VCaP (cell line): ENCODE results near the gene B3GALT5.

ENCODE experiments used
- H3K27ac ChIP-seq: fragments of 450-650 bp; 2 replicates; pipeline ENCODE4 v1.5.1; 2017
- CTCF ChIP-seq: fragments of 450-650 bp; conservative IDR thresholded peaks from 2 replicates; pipeline ENCODE4 v1.5.1; 2017; ENCODE audit warnings: mild to moderate bottlenecking, moderate library complexity

Gene B3GALT5

GRCh38 chr21:39669485-39669884 is 56.7 kb downstream of the B3GALT5 start:
- no peak for TF ChIP-seq CTCF
- H3K27ac ChIP-seq, result no peak overlapping the region

- no peak for TF ChIP-seq CTCF
- no peak overlapping the region for H3K27ac ChIP-seq
Observed at GRCh38 chr21:39669976-39670661, 57.4 kb downstream of the B3GALT5 start.

- TF ChIP-seq CTCF, result no peak
- H3K27ac ChIP-seq, result no peak overlapping the region
Observed at GRCh38 chr21:39670701-39671100, 58.0 kb downstream of the B3GALT5 start.

- no peak overlapping the region for H3K27ac ChIP-seq
- TF ChIP-seq CTCF, result no peak
Observed at GRCh38 chr21:39671986-39672385, 59.2 kb downstream of the B3GALT5 start.

GRCh38 chr21:39673163-39673562 is 60.4 kb downstream of the B3GALT5 start:
- TF ChIP-seq CTCF, result no peak
- H3K27ac ChIP-seq, result no peak overlapping the region

GRCh38 chr21:39673736-39674135 is 61.0 kb downstream of the B3GALT5 start:
- no peak for TF ChIP-seq CTCF
- no peak overlapping the region; the same call in 1 of the 2 replicates for H3K27ac ChIP-seq

GRCh38 chr21:39674801-39675200 is 62.1 kb downstream of the B3GALT5 start:
- H3K27ac ChIP-seq, result peak overlapping the region; percentile 77; the same call in 1 of the 2 replicates
- TF ChIP-seq CTCF, result no peak
